GM18508 (cell line): ENCODE results near the gene SLC6A3.
A peak's percentile ranks its signal among the peaks of the same experiment; 100 is the strongest.

Source experiments
- ATAC-seq: cut with Tn5 transposase; IDR thresholded peaks from one replicate; pipeline ENCODE4 v1.9.1; 2021; ENCODE audit warnings: moderate number of reproducible peaks; ENCODE audit not compliant: insufficient read depth, unreplicated experiment

SLC6A3 gene

DNA sequence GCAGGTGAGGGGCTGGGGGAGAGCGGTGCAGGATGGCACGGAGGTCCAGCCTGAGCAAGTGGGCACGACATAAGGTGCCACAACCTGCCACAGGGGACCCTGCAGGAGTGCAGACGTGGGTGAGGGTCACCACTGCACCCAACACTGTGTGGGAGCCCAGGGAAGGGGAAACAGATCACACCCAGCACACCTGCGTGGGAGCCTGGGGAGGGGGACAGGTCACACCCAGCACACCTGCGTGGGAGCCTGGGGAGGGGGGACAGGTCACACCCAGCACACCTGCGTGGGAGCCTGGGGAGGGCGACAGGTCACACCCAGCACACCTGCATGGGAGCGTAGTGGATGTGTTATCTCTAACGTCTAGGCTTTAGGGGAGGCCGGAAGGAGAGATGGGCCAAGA, 53.0 kb downstream of the SLC6A3 start:
- ATAC-seq: no peak

DNA sequence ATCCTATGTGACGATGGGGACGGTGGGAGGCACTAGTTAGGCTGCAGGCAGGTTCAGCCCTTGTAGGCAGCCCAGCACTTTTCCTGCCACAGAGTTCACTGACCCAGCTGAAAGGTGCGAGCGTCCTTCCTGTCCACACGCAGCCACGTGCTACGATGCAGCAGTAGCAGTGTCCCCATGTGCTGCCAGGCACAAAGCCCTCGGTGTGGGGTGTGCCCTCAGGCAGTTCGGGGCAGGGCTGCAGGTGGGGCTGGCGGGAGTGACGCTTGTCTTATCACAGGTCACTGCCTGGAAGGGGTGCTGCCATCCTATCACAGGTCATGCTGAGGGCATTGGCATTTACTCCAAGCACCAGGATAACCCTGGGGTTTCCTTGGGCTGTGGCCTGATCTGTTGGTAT, 53.5 kb downstream of the SLC6A3 start:
- ATAC-seq: no peak

DNA sequence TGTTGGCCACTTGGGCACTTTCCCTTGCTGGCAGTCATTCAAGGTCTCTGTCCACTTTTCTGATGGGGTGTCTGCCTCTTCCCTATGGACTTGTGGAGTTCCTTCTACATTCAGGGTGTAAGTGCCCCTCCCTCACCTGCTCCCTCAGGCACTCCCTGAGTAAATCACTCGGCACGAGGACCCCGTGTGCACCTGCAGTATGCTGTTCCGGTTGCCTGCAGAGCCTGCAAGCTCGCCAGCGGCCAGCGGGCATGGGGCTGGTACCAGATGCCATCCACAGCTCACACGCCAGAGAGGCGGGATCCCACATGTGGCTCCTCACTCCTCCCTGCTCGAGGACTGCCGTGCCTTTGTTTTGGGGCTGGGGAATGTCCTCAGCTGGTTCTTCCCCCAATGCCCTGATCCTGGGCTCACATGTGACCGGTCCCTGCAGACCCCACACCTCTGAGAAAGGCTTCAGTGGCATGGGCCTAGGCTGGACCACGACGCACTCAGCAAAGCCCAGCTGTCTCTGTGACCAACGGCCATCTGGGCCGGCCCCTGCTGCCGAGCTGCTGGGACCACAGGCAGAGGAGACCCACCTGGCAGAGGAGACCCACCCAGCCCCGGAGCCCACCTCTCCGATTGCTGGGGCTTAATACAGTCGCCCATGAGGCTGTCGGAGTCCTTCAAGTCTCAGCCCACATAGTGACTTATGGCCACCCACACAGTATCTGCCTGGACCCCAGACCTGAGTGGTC, 54.2 kb downstream of the SLC6A3 start:
- no peak for ATAC-seq

DNA sequence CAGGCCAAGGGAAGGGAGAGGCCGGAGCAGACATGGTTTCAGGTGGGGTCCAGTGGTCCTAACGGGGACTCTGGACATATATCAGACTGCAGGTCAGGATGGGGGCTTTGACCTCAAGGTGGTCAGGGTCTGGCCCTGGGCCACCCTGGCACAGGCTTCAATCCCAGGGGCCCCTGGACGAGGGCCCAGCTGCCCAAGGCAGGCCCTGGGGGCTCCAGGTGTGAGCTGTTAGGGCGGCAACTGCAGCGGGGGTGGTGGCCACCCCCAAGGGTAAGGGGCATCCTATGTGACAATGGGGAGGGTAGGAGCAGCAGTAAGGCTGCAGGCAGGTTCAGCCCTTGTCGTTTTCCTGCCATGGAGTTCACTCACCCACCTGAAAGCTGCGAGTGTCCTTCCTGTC, 54.9 kb downstream of the SLC6A3 start:
- no peak for ATAC-seq

DNA sequence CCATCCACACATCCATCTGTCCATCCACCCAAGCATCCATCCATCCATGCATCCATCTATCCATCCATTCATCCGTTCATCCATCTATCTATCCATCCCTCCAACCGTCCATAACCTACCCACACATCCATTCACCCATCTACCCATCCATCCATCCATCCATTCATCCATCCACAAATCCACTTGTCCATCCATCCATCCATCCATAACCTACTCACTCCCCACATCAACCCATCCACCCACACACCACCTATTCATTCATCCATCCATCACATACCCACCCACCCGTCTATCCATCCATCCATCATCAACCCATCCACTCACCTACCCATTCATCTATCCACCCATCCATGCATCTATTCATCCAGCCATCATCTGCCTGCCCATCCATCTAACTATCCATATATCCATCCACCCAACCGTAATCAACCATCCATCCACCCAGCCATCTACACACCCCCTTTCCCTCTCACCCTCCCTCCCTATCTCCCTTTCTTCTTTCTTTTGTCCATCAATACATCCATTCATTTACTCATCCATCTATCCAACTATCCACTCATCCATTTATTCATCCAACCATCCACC, 56.8 kb downstream of the SLC6A3 start:
- no peak for ATAC-seq

DNA sequence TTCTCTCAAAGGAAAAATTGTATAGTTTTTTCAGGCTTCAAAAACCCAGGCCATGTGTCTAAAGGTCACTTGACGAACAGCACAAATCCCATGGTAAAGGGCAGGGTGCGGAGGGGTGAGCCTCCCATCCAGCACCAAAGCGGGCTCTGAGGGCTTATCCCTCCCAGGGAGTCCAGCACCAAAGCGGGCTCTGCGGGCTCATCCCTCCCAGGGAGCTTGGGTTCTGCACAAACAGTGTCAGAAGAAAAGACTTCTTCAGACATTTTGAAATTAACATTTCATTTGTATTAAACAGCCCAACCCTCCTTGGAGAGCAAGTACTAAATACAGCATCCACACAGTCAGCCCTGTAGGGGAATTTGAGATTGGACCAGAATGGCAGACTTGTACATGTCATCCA, 57.4 kb downstream of the SLC6A3 start:
- ATAC-seq: no peak

DNA sequence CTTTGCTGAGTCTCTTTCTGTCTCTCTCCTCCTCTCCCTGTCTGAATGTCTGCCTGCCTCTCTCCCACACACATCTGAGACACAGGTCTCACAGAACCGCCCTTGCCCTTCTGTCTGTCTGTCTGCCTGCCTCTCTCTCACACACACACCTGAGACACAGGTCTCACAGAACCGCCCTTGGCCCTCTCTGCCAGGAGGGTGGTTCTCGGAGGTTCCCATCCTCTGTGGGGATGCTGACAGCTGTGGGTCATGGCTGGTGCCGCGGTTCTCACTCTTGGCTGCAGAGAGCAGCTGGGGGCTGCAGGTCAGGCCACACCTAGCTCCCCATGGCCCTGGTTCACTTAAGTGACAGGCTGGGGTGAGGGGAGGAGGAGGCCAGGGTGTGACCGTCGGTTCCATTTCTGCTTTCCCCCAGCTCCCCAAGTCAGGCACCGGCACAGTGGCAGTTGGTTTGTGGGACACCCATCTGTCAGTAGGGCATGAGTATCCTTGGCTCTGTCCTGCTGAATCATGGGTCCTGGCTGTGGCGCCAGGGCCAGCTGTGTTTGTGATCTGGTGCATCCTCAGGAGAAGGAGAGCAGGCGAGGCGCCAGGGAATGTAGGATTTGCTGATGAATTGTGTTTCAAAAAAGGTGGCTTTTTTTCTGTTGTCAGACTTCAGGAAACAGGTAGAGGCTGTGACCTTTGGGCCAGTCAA, 58.0 kb downstream of the SLC6A3 start:
- ATAC-seq: no peak

DNA sequence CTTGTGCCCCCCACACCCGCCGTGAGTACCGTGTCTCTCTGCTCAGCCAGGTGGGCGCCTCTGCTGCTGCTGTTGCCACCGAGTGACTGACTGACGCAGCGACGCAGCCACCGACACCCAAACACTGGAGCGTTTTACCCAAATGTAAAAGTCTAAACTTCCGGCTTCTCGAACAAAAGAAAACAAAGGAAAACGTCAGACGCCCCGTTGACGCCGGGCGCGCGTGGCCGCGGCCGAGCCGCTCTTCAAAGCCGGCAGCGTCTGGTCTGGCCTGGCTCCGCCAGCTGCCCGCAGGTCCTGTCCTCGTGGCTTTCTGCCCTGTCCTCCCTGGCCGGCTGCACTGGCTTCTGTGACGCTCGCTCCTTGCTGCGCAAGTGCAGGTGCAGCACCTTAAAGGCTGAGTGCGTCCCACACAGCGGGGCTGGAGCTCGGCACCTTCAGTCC, 58.9 kb downstream of the SLC6A3 start:
- ATAC-seq: no peak

DNA sequence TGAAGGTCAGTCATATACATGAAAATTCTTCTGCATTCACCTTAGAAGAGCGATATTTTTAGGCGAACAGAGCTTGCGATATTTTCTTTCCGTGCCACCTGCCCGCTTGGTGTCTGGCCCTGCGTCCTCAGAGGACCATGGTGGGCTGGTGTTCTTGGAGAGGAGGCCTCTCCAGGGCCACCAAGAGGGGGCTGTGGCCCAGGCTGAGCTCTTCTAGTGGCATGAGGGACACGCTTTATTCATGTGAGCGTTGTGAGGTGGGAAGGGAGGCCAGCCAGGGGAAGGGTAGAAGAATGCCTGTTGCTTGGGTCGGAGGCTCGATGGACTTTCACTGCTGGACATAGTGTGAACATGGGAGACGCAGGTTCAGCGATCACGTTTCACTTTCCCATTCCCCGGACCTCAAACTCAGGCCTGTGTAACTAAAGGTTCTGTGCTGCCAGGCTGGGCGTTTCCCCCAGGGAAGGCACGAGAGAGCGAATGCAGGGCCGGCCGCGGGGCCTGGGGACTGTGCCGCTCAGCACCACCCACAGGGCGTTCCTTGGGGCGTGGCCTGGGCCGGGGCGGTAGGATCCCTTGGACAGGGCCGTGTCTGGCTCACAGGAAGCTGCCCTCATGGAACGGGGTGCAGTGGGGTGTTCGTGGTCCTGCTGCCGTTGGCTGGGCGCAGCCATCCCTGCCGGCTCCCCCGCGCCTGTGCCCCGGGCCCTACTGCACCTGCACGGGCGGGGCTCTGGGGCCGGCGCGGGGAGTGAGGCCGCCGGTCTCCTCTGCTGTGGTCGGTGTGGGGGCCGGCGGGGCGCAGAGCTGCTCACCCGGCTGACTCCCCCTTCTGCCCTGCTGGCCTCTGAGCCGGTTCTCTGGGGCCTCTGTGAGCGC, 59.6 kb downstream of the SLC6A3 start:
- ATAC-seq: no peak

DNA sequence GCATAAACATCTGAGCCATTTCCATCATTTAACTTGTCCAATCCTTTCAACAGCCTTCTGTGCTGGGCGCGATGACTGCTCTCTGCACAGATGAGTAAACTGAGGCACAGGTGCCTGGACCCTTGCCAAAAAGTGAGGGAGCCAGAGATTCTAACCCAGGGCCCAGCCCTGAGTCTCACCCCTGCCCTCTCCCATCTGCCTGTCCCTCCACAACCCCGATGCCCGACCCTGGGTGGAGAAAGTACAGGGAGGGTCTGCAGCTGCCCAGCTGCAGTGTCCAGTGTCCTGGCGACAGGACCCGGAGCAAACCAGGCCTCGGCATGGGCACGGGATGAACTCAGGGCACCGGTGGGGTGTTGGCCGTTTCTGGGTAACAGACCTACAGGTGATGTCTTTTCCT, 60.7 kb downstream of the SLC6A3 start:
- no peak for ATAC-seq

DNA sequence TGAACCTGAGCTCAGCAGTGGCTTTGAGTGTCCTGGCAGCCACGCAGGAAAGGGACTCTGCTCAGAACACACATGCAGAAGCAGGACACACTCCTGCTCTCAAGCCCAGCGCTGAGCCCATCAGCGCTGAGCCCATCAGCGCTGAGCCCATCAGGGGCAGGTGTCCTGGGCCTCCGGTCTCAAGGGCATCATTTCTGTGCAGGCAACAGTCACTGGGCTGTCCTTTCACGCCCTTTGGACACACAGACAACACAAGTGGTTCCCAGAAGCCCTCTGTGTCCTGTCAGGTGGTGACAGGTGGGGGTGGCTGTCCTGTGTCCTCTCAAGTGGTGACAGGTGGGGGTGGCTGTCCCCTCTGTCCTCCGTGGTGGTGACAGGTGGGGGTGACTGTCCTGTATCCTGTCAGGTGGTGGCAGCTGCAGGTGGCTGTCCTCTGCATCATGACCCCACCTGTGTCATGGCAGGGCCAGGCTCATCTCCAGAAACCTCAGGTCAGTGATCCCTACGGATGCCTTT, 61.3 kb downstream of the SLC6A3 start:
- ATAC-seq: no peak

DNA sequence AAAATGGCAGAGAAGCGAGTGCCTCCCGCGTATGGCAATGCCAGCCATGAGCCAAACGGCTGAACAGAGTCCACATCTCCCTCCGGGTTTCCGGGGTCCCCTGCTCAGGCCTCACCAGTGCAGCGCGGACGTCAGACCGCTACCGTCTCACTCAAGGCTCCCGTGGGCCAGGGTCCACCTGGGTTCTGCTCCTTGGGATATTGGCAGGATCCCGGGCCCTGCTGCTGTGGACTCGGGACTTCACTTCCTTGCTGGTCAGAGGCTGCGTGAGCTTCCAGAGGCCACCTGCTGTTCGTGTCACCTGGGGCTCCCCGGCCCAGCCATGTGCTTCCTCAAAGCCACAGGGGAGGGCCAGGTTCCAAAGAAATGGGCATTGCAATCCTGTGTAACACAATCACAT, 61.9 kb downstream of the SLC6A3 start:
- ATAC-seq: no peak

DNA sequence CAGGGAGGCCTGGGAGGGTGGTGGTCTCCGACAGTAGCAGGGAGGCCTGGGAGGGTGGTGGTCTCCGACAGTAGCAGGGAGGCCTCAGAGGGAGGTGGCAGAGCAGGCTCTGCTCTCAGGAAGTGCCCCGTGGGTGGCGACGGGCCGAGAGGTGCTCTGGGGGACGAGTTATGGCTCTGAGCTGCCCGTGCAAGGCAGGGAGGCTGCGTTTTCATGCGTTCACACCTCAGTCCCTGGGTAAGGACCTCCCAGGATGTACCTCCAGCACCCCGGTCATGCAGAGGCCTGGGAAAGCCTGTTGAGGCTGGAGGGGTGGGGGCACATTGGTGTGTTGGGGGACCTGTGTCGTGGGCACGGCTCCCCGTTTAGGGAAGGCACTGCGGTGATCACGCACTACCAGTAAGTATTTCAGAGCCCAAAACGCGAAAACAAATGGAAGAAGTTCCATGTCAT, 63.0 kb downstream of the SLC6A3 start:
- ATAC-seq: no peak

DNA sequence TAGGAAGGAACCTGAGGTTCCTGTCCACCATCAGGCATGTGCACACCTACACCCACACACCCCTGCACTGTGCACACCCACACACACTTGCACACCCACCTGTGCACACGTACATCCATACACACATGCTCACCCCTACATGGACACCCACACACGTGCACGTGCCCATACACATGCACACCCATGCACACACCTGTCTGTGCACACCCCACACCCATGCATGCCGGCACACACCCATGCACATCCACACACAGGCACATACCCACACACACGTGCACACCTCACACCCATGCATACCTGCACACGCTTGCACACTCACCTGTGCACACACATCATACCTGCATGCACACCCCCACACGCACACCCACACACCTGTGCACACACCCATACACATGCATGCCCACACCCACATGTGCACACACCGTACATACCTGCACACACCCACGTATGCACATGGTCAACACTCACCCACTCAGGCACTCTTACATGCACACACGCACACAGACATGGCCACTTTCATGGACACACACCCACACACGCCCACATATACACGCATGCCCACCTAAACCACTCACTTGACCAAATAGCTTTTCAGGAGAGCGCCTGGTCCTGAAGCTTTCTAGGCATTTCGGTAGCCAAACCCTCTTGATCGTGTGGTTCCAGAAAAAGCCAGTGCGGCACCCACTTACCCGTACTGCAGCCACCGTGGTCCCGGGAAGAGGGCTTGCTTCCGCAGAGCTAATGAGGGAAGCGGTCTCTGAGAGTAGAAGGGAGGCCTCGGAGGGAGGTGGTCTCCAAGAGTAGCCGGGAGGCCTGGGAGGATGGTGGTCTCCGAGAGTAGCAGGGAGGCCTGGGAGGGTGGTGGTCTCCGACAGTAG, 63.6 kb downstream of the SLC6A3 start:
- ATAC-seq: no peak

DNA sequence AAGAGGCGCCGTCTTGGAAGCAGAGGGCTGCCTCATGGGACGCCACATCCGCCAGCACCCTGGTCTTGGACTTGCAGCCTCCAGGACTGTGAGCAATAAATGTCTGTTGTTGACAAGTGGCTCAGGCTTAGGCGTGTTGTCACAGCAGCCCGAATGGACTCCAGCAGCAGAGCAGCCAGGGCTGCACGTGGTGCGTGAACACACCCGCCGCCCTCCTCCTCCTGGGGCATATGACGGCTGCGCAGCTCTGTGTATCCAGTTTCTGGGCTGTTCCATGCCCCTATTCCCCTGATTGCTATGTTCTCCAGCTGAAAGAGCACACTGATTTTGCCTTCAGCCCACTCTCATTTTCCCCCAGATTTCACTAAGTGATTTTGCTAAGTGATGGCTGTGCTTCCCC, 64.3 kb downstream of the SLC6A3 start:
- ATAC-seq: no peak

DNA sequence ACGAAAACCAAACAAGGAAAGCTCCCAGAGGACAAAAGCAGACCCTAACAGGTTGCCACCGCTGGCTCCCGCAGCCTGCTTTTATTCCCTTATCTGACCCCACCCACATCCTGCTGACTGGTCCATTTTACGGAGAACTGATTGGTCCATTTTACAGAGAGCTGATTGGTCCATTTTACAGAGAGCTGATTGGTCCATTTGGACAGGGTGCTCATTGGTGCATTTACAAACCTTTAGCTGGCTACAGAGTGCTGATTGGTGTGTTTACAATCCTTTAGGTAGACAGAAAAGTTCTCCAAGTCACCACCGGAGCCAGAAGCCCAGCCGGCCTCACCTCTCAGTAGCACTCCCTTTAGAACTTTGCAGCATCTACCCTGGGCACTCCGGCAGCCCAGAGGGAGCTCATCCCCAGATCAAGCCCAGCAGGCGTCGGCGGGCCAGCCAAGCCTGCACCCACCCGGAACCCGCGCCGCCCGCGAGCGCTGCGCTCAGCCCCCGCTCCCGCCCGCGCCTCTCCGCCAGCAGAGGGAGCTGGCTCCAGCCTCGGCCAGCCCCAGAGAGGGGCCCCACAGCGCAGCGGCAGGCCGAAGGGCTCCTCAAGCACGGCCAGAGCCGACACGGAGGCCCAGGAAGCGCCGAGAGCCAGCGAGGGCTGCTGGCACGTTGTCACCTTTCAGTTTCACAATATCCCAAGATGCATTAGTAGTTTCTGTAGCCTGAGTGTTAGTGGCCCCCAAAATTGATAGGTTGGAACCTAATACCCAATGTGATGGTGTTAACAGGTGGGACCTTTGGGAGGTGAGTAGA, 65.0 kb downstream of the SLC6A3 start:
- peak; percentile 50 for ATAC-seq

DNA sequence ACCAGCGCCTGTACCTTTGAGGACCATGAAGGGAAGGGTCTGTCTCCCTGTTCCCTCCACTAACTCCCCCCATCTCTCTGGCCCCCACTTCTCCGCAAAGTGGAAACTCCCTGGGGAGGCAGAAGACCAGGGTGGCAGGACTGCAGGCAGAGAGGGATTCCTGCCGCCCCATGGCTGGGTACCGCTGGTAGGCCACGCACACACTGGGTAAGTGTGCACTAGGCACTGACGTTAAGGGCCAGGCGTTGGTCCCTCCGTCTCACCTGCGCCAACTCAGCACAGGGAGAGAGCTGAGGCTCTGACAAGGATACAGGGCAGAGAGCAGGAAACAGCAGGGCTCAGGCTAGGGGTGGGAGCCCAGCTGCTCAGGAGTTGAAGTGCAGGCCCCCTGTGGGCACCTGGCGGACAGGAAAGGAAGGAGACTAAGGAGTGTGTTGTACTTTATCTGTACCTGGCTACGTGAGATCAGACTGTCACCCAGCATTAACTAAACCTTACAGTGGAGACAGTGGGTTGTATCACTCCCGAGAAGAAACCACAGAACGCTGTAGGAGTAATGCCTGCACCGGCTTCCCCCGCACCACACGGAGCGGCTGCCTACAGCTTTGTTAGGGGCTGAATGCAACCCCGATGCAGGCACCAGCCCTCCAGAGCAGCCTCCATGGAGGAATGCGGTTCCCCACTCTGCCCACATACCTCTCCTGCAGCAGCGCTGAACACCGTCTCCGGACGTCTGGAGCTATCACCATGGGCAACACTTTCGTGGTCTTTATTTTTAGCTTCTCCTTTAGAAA, 66.2 kb downstream of the SLC6A3 start:
- ATAC-seq: no peak

DNA sequence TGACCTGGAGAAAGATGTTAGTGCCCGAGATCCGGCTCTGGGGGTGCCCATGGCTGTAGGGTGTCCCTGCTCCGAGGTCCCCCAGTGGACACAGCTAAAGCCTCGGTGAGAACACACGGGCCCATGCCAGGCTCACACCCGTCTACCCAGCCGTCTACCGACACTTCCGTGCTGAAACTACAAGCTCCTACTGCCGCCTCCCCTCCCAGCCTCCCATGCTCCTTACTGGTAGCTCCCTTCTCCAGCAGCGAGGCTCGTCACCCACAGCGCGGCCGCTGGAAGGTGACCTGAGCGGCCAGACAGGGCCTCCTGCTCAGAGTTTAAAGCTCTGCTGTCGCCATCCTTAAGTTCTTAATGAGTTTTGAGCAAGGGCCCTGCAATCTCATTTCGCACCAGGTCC, 67.1 kb downstream of the SLC6A3 start:
- no peak for ATAC-seq
